ENCODE data around the gene PTPN13. TPM values are rescaled to one million over a fixed set of nuclear protein-coding genes. Genes with fewer than 3 reads are reported as not detected.

Gene PTPN13
- total RNA-seq, 3 donors from 2014 or later, result 2.9 to 15.6 (median 3.7) TPM

DNA sequence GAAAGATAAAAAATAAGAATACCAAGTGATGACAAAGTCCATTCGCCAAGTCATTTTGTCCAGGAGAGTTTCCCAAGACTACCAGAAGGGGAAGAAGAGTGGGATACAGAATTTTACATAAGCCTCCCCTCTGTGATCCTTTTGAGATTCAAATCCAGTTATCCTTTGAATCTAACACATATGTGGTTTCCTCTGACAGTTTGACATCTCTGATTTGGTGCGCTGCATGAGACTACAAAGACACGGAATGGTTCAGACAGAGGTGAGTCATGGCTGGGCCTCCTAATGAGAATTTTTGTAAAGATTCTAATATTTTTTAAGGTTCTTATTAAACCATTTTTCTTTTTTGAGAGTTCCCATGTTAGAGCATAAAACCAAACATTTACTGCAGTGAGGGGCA lies 216.7 kb downstream of the PTPN13 start:
- H3K36me3 ChIP-seq (ENCODE audit: low read depth), result no peaks in the 10 kb centered on the region
- no peak for ATAC-seq
- TF ChIP-seq, protein P1, sequence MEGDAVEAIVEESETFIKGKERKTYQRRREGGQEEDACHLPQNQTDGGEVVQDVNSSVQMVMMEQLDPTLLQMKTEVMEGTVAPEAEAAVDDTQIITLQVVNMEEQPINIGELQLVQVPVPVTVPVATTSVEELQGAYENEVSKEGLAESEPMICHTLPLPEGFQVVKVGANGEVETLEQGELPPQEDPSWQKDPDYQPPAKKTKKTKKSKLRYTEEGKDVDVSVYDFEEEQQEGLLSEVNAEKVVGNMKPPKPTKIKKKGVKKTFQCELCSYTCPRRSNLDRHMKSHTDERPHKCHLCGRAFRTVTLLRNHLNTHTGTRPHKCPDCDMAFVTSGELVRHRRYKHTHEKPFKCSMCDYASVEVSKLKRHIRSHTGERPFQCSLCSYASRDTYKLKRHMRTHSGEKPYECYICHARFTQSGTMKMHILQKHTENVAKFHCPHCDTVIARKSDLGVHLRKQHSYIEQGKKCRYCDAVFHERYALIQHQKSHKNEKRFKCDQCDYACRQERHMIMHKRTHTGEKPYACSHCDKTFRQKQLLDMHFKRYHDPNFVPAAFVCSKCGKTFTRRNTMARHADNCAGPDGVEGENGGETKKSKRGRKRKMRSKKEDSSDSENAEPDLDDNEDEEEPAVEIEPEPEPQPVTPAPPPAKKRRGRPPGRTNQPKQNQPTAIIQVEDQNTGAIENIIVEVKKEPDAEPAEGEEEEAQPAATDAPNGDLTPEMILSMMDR (IDR thresholded peaks at IDR 0.05), result no peak
- intact Hi-C loops (cut with DNase I, micrococcal nuclease), result no loop called here
- DNase-seq, result no peak
- no peak overlapping the region for H3K4me3 ChIP-seq
- peaks cover 5% of the 10 kb centered on the region for H3K9me3 ChIP-seq
- no peaks in the 10 kb centered on the region for H3K4me1 ChIP-seq (ENCODE audit: low read depth)

DNA sequence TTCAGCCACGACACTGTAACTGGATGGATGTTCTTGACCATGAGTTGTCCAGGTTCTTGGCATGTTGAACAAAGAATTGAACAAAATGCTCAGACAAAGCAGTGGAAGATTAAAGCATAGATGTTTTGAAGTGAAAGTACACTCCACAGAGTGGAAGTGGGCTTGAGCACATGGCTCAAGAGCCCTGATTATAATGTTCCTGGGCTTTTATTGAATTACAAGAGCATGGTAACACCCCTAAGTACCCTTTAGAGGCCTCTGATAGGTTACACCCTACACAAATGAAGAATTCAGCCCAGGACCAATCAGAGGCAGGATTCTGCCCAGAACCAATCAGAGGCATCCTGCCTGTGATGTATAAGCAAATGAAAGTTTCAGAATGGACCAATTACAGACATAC lies 221.5 kb downstream of the PTPN13 start:
- Histone ChIP-seq H3K36me3 (ENCODE audit: low read depth) (no peaks in the 10 kb centered on the region), H3K4me3 (no peak overlapping the region), H3K9me3 (peaks cover 8% of the 10 kb centered on the region), H3K4me1 (ENCODE audit: low read depth) (no peaks in the 10 kb centered on the region)
- no peak for ATAC-seq
- no peak for DNase-seq
- intact Hi-C loops (cut with DNase I, micrococcal nuclease), result no loop called here
- TF ChIP-seq, protein P1 (IDR thresholded peaks at IDR 0.05), result no peak

DNA sequence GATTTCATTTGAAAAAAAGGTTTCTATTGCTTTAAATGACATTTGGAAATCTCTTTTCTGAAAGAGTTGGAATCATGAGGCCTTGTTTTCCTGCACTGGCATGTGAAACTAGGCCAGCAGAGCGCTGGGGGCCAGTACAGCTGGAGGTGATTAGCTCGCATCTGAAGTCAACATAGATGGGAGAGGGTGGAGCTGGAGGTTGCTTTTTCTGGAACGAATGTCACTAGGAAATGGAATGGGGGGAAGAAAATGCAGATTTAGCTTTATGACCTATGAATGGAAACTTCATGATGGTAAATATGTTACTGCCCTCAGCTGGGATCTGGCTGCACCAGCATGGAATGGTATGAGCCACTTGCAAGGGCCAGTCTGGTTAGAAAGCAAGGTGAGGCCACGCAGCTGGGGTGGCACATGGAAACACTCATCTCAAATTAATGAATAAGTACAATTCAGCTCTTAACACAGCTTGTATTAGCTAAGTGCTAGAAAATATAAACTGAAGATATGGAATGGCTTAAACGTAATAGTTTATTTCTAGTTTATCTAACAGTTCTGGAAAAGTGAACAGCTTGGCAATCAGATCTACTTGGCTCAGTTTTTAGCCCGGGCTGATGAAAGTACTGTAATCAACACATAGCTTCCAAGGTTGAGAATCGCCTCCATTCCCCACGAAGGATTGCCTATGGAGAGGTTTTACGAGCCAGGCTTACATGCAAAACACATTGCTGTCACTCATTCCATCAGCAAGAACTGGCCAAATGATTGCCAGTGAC lies 222.6 kb downstream of the PTPN13 start:
- intact Hi-C loops (cut with DNase I, micrococcal nuclease), result no loop called here
- DNase-seq, result no peak
- ATAC-seq, result no peak
- TF ChIP-seq, protein P1 (IDR thresholded peaks at IDR 0.05), result no peak
- H3K9me3 ChIP-seq, result peaks cover 8% of the 10 kb centered on the region
- H3K4me1 ChIP-seq (ENCODE audit: low read depth), result no peaks in the 10 kb centered on the region
- H3K4me3 ChIP-seq, result no peak overlapping the region
- no peaks in the 10 kb centered on the region for H3K36me3 ChIP-seq (ENCODE audit: low read depth)

DNA sequence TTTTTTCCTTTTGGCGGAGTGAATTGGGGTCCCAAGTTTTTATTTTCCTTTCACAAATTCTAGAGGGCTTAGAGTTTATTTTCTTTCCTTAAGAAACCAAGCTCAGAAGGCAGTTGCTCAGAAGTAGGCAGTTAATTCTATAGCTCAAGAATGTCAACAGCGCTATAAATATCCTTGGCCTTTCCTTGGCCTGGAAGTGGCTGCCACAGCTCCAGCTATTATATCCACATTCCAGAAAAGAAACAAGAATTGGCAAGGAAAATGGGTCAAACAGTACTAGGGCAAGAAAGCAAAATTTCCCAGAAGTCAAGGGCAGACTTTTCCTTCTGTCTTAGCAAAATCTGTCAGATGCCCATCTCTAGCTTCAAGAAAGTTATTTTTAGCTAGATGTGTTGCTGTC lies 224.1 kb downstream of the PTPN13 start:
- ATAC-seq (no peak), DNase-seq (no peak)
- intact Hi-C loops (cut with DNase I, micrococcal nuclease), result no loop called here
- H3K4me3 ChIP-seq, result no peak overlapping the region
- TF ChIP-seq, protein P1 (IDR thresholded peaks at IDR 0.05), result no peak
- H3K4me1 ChIP-seq (ENCODE audit: low read depth), result no peaks in the 10 kb centered on the region
- H3K36me3 ChIP-seq (ENCODE audit: low read depth), result no peaks in the 10 kb centered on the region
- H3K9me3 ChIP-seq, result peaks cover 8% of the 10 kb centered on the region

DNA sequence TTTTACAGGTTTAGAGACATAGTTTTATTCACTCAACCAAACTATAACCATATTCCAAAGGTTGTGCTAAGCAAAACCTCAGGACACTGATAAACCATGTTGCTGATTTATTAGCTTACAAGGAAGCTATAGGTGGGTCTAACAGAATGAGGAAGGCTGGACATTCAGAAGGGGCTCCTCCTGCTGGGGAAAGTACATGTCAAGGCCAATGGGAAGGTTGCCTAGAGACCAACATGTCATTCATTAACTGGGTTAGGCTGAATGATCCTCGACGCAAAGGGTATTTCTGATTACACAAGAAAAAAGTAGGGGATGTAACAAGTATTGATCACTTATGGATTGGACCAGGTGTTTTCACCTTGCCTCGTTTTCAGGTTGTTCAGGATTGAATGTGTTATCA lies 224.7 kb downstream of the PTPN13 start:
- no peak for ATAC-seq

More for the DNA sequence above, 224.7 kb downstream of the PTPN13 start:
- no peak for DNase-seq
- TF ChIP-seq, protein P1 (IDR thresholded peaks at IDR 0.05), result no peak
- no peaks in the 10 kb centered on the region for H3K4me1 ChIP-seq (ENCODE audit: low read depth)
- no peaks in the 10 kb centered on the region for H3K36me3 ChIP-seq (ENCODE audit: low read depth)
- peaks cover 8% of the 10 kb centered on the region for H3K9me3 ChIP-seq
- intact Hi-C loops (cut with DNase I, micrococcal nuclease), result no loop called here
- no peak overlapping the region for H3K4me3 ChIP-seq
